ENCODE data around the gene LRRC7. TPM values are rescaled to one million over a fixed set of nuclear protein-coding genes. Genes with fewer than 3 reads are reported as not detected.

The LRRC7 gene
- total and polyA plus RNA-seq, 2 donors from 2014 or later, result 0.19 to 0.37 TPM

DNA sequence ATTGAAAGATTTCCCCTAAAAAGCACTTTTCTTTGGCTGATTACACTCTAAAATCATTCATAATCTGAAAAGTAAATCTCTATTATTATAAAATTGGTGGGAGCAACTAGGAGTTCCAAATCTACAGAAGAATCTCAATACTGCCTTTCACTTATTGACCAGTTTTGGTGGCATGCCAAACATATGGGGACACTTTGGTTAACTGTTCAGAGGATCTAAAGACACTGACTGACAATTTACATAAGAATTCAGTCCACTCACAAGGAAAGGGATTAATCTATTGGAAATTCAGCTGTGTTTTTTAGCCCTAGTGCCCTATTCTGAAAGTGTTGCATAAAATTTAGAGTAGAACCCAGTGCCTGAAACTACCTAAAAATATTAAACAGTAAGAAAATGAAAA, 524.1 kb downstream of the LRRC7 start:
- FAIRE-seq, result no peak
- Histone ChIP-seq H3K4me3 (ENCODE audit: low read length in 3 of 3) (no peak overlapping the region), H3K36me3 (ENCODE audit: control insufficient read depth in 2 of 3, insufficient read depth in 3 of 3, low read length in 3 of 3) (no peaks in the 10 kb centered on the region), H3K4me1 (ENCODE audit: control insufficient read depth in 2 of 3, insufficient read depth in 2 of 3, low read depth in 1 of 3, low read length in 3 of 3) (no peaks in the 10 kb centered on the region), H3K9ac (ENCODE audit: low read length in 3 of 3) (no peak overlapping the region), H3K27me3 (ENCODE audit: control insufficient read depth, insufficient read depth, low read length) (no peaks in the 10 kb centered on the region), H3K9me3 (ENCODE audit: control insufficient read depth in 2 of 3, insufficient read depth in 1 of 3, low read length in 3 of 3) (no peaks in the 10 kb centered on the region), H3K27ac (ENCODE audit: low read depth in 2 of 2, low read length in 2 of 2) (no peak overlapping the region)
- intact Hi-C loops (cut with DNase I), result no loop called here
- TF ChIP-seq, protein P1, sequence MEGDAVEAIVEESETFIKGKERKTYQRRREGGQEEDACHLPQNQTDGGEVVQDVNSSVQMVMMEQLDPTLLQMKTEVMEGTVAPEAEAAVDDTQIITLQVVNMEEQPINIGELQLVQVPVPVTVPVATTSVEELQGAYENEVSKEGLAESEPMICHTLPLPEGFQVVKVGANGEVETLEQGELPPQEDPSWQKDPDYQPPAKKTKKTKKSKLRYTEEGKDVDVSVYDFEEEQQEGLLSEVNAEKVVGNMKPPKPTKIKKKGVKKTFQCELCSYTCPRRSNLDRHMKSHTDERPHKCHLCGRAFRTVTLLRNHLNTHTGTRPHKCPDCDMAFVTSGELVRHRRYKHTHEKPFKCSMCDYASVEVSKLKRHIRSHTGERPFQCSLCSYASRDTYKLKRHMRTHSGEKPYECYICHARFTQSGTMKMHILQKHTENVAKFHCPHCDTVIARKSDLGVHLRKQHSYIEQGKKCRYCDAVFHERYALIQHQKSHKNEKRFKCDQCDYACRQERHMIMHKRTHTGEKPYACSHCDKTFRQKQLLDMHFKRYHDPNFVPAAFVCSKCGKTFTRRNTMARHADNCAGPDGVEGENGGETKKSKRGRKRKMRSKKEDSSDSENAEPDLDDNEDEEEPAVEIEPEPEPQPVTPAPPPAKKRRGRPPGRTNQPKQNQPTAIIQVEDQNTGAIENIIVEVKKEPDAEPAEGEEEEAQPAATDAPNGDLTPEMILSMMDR (IDR thresholded peaks at IDR 0.05; ENCODE audit: borderline replicate concordance, extremely low read depth, insufficient read depth), result no peak
- DNase-seq, result no peak

GRCh38 chr1:70092526-70092925, 524.8 kb downstream of the LRRC7 start:
- no peak overlapping the region for H3K4me3 ChIP-seq (ENCODE audit: low read length in 3 of 3)
- no peak overlapping the region for H3K27ac ChIP-seq (ENCODE audit: low read depth in 2 of 2, low read length in 2 of 2)
- no peaks in the 10 kb centered on the region for H3K9me3 ChIP-seq (ENCODE audit: control insufficient read depth in 2 of 3, insufficient read depth in 1 of 3, low read length in 3 of 3)
- H3K36me3 ChIP-seq (ENCODE audit: control insufficient read depth in 2 of 3, insufficient read depth in 3 of 3, low read length in 3 of 3), result no peaks in the 10 kb centered on the region
- no peaks in the 10 kb centered on the region for H3K4me1 ChIP-seq (ENCODE audit: control insufficient read depth in 2 of 3, insufficient read depth in 2 of 3, low read depth in 1 of 3, low read length in 3 of 3)
- intact Hi-C loops (cut with DNase I), result no loop called here
- no peaks in the 10 kb centered on the region for H3K27me3 ChIP-seq (ENCODE audit: control insufficient read depth, insufficient read depth, low read length)
- DNase-seq, result no peak
- no peak for FAIRE-seq
- H3K9ac ChIP-seq (ENCODE audit: low read length in 3 of 3), result no peak overlapping the region
- TF ChIP-seq, protein P1 (IDR thresholded peaks at IDR 0.05; ENCODE audit: borderline replicate concordance, extremely low read depth, insufficient read depth), result no peak

DNA sequence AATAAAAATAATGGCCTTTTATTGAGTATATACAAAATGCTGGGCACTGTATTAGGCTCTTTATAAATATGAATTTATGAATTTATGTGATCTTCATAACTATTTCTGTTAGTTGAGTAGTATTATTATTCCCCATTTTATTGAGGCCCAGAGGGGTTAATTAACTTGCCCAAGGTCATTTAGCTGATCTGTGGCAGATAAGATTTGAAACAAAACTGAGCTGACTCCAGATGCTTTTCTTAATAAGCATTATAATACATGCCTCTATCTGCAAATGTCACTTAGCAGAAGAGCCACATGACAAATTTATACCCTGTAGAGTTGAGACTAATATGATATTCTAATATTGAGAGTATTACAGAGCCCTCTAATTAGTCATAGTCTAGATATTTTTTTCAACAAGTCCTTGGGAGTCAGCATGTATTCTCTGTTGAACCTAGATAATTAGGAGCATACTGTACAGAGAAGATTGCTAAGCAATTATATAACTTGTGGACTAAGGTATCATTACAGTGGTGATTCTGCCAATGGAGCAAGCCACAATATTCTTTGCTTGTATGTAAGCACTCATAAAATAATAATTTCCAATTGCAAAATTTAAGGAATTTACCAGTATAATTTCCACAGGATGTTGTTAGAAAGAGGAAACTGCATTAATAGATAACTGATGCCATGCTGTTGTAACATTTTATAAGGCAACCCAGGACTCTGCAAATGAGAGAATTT, 525.7 kb downstream of the LRRC7 start:
- FAIRE-seq, result no peak
- TF ChIP-seq, protein P1 (IDR thresholded peaks at IDR 0.05; ENCODE audit: borderline replicate concordance, extremely low read depth, insufficient read depth), result no peak
- H3K27ac ChIP-seq (ENCODE audit: low read depth in 2 of 2, low read length in 2 of 2), result no peak overlapping the region
- H3K27me3 ChIP-seq (ENCODE audit: control insufficient read depth, insufficient read depth, low read length), result no peaks in the 10 kb centered on the region
- DNase-seq, result no peak
- H3K36me3 ChIP-seq (ENCODE audit: control insufficient read depth in 2 of 3, insufficient read depth in 3 of 3, low read length in 3 of 3), result no peaks in the 10 kb centered on the region
- H3K4me1 ChIP-seq (ENCODE audit: control insufficient read depth in 2 of 3, insufficient read depth in 2 of 3, low read depth in 1 of 3, low read length in 3 of 3), result no peaks in the 10 kb centered on the region
- no peak overlapping the region for H3K4me3 ChIP-seq (ENCODE audit: low read length in 3 of 3)
- H3K9me3 ChIP-seq (ENCODE audit: control insufficient read depth in 2 of 3, insufficient read depth in 1 of 3, low read length in 3 of 3), result no peaks in the 10 kb centered on the region
- no peak overlapping the region for H3K9ac ChIP-seq (ENCODE audit: low read length in 3 of 3)
- intact Hi-C loops (cut with DNase I), result no loop called here

DNA sequence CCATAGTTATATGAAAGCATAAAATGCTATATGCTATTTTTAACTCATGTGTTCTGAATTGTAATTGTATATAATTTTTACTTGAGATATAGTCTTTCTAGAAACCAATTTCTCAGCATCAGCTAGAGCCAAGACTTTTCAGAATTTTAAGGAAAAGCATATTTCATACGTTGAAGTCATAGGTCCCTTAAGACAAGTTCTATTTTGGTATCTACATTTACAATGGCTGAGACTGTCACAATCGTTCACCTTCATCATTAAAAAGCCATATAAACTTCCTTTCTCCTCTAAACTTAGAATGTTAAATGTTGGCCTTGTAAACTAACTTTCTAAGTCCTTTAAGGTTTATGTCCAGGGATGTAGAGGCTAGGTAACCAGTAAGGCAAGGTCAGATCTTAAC, 533.5 kb downstream of the LRRC7 start:
- no peak for FAIRE-seq
- Histone ChIP-seq H3K27me3 (ENCODE audit: control insufficient read depth, insufficient read depth, low read length) (no peaks in the 10 kb centered on the region), H3K27ac (ENCODE audit: low read depth in 2 of 2, low read length in 2 of 2) (no peak overlapping the region), H3K36me3 (ENCODE audit: control insufficient read depth in 2 of 3, insufficient read depth in 3 of 3, low read length in 3 of 3) (no peaks in the 10 kb centered on the region), H3K9ac (ENCODE audit: low read length in 3 of 3) (no peak overlapping the region), H3K4me1 (ENCODE audit: control insufficient read depth in 2 of 3, insufficient read depth in 2 of 3, low read depth in 1 of 3, low read length in 3 of 3) (no peaks in the 10 kb centered on the region), H3K4me3 (ENCODE audit: low read length in 3 of 3) (no peak overlapping the region), H3K9me3 (ENCODE audit: control insufficient read depth in 2 of 3, insufficient read depth in 1 of 3, low read length in 3 of 3) (no peaks in the 10 kb centered on the region)
- no peak for DNase-seq
- TF ChIP-seq, protein P1 (IDR thresholded peaks at IDR 0.05; ENCODE audit: borderline replicate concordance, extremely low read depth, insufficient read depth), result no peak
- intact Hi-C loops (cut with DNase I), result no loop called here
